ENCODE data around the gene HSPA14. TPM values are rescaled to one million over a fixed set of nuclear protein-coding genes. Genes with fewer than 3 reads are reported as not detected.

The HSPA14 gene
- total RNA-seq, 1 experiment from 2014 or later = 19.9 TPM

DNA sequence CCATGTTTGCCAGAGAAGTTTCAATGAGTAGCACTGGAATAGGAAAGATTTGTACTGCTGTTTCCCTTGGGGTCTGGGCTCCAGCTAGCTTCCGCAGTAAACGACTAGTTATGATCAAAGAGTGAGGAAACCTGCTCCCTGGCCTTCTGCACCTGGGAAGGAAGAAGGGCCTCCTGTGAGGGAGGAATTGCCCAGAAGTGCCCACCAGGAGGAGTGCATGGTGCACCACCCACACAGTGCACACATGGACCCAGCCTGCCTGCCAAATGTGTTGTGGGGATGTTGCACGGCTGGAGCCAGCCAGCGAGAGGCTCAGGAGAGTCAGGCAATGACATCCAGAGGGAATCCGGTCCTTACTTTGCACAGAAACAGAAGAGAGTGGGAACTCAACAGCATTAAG, 36.4 kb upstream of the HSPA14 start:
- TF ChIP-seq TCF7L2 (IDR thresholded peaks at IDR 0.05; ENCODE audit: borderline replicate concordance, extremely low read depth, insufficient read depth, insufficient read length) (no peak), JUND (IDR thresholded peaks at IDR 0.05) (no peak), RAD21 (IDR thresholded peaks at IDR 0.05; ENCODE audit: low read depth) (peak; percentile 38), EZH2 (IDR thresholded peaks at IDR 0.05) (no peak), ELF1 (IDR thresholded peaks at IDR 0.05; ENCODE audit: borderline replicate concordance, low read depth) (no peak), EZH2phosphoT487 (IDR thresholded peaks at IDR 0.05; ENCODE audit: borderline replicate concordance) (no peak)
- TF ChIP-seq, protein P1, sequence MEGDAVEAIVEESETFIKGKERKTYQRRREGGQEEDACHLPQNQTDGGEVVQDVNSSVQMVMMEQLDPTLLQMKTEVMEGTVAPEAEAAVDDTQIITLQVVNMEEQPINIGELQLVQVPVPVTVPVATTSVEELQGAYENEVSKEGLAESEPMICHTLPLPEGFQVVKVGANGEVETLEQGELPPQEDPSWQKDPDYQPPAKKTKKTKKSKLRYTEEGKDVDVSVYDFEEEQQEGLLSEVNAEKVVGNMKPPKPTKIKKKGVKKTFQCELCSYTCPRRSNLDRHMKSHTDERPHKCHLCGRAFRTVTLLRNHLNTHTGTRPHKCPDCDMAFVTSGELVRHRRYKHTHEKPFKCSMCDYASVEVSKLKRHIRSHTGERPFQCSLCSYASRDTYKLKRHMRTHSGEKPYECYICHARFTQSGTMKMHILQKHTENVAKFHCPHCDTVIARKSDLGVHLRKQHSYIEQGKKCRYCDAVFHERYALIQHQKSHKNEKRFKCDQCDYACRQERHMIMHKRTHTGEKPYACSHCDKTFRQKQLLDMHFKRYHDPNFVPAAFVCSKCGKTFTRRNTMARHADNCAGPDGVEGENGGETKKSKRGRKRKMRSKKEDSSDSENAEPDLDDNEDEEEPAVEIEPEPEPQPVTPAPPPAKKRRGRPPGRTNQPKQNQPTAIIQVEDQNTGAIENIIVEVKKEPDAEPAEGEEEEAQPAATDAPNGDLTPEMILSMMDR (IDR thresholded peaks at IDR 0.05 in 2 of 3, conservative IDR thresholded peaks at IDR 0.05 in 1 of 3; ENCODE audit: borderline replicate concordance in 1 of 3, insufficient read depth in 1 of 3, low read depth in 2 of 3, low read length in 2 of 3) = peak in 2 of 3 experiments; percentile 21 to 22; a peak in 2 of 6 replicates
- Histone ChIP-seq H4K20me1 (ENCODE audit: insufficient read depth) (no peaks in the 10 kb centered on the region), H3K9ac (ENCODE audit: low read length) (no peak overlapping the region), H3K4me2 (ENCODE audit: low read length) (no peak overlapping the region), H3K4me3 (replicated peaks in 1 of 2; ENCODE audit: low read depth in 1 of 2, low read length in 2 of 2) (no peak overlapping the region), H3K79me2 (ENCODE audit: insufficient read depth, low read length) (no peaks in the 10 kb centered on the region), H3K27me3 (ENCODE audit: insufficient read depth, low read length) (no peaks in the 10 kb centered on the region), H3K9me2 (ENCODE audit: insufficient read depth) (no peaks in the 10 kb centered on the region), H3K4me1 (ENCODE audit: control insufficient read depth in 1 of 2, insufficient read depth in 2 of 2, low read length in 2 of 2) (no peaks in the 10 kb centered on the region), H2AFZ (ENCODE audit: low read depth, low read length, poor library complexity, severe bottlenecking) (no peak overlapping the region), H3K27ac (ENCODE audit: low read depth, low read length) (no peak overlapping the region), H3K9me3 (ENCODE audit: control insufficient read depth in 1 of 2, insufficient read depth in 1 of 2, low read depth in 1 of 2, low read length in 2 of 2) (no peaks in the 10 kb centered on the region), H3K36me3 (ENCODE audit: control insufficient read depth in 1 of 2, insufficient read depth in 2 of 2, low read length in 2 of 2) (no peaks in the 10 kb centered on the region)
- ATAC-seq (peak; percentile 72), DNase-seq (ENCODE audit: low read depth, low spot score) (no peak)
- BruUV-seq (replicated peaks) = no TSS peak
- RAD21 ChIA-PET (ENCODE audit: low non-redundant PET in 1 of 2, low total read pairs in 2 of 2, uncharacterized antibody in 2 of 2, unreplicated experiment in 2 of 2) = no interaction called here
- POLR2A ChIA-PET = no interaction called here
- CTCF ChIA-PET = interaction anchor here (1.0 to 1.1 kb wide), 2 partner anchors 22 to 36 kb away, joined by 3 read pairs; partner anchors contain the start of genes CDNF, HSPA14 and MSANTD7
- intact Hi-C loops (cut with micrococcal nuclease) = no loop called here

GRCh38 chr10:14803827-14804226, 34.3 kb upstream of the HSPA14 start:
- ChIA-PET CTCF (no interaction called here), POLR2A (no interaction called here), RAD21 (ENCODE audit: low non-redundant PET in 1 of 2, low total read pairs in 2 of 2, uncharacterized antibody in 2 of 2, unreplicated experiment in 2 of 2) (no interaction called here)
- H3K4me3 ChIP-seq (replicated peaks in 1 of 2; ENCODE audit: low read depth in 1 of 2, low read length in 2 of 2) = no peak overlapping the region
- no peak overlapping the region for H3K9ac ChIP-seq (ENCODE audit: low read length)
- H2AFZ ChIP-seq (ENCODE audit: low read depth, low read length, poor library complexity, severe bottlenecking) = no peak overlapping the region
- intact Hi-C loops (cut with micrococcal nuclease) = no loop called here
- no peak for ATAC-seq
- H3K79me2 ChIP-seq (ENCODE audit: insufficient read depth, low read length) = no peaks in the 10 kb centered on the region
- no peak overlapping the region for H3K4me2 ChIP-seq (ENCODE audit: low read length)
- H3K9me2 ChIP-seq (ENCODE audit: insufficient read depth) = no peaks in the 10 kb centered on the region
- DNase-seq (ENCODE audit: low read depth, low spot score) = no peak
- no peaks in the 10 kb centered on the region for H3K9me3 ChIP-seq (ENCODE audit: control insufficient read depth in 1 of 2, insufficient read depth in 1 of 2, low read depth in 1 of 2, low read length in 2 of 2)
- no peaks in the 10 kb centered on the region for H4K20me1 ChIP-seq (ENCODE audit: insufficient read depth)
- BruUV-seq (replicated peaks) = no TSS peak
- TF ChIP-seq YY1 (IDR thresholded peaks at IDR 0.05; ENCODE audit: extremely low read depth, insufficient replicate concordance, low read depth, low read length) = no peak
- no peak for TF ChIP-seq ZBTB33 (IDR thresholded peaks at IDR 0.05; ENCODE audit: extremely low read depth, insufficient replicate concordance, low read length)
- TF ChIP-seq SIN3A (IDR thresholded peaks at IDR 0.05; ENCODE audit: low read depth) = no peak
- no peak for TF ChIP-seq CEBPB (IDR thresholded peaks at IDR 0.05; ENCODE audit: low read depth)
- no peak for TF ChIP-seq MAX (IDR thresholded peaks at IDR 0.05)
- TF ChIP-seq EZH2phosphoT487 (IDR thresholded peaks at IDR 0.05; ENCODE audit: borderline replicate concordance) = no peak
- H3K27me3 ChIP-seq (ENCODE audit: insufficient read depth, low read length) = no peaks in the 10 kb centered on the region
- H3K27ac ChIP-seq (ENCODE audit: low read depth, low read length) = no peak overlapping the region
- H3K36me3 ChIP-seq (ENCODE audit: control insufficient read depth in 1 of 2, insufficient read depth in 2 of 2, low read length in 2 of 2) = no peaks in the 10 kb centered on the region
- H3K4me1 ChIP-seq (ENCODE audit: control insufficient read depth in 1 of 2, insufficient read depth in 2 of 2, low read length in 2 of 2) = no peaks in the 10 kb centered on the region

Data from HCT116 (cell line).